Smooth muscle cell of the pulmonary artery (primary cell): ENCODE data around the gene DUSP3. TPM values are rescaled to one million over a fixed set of nuclear protein-coding genes. Genes with fewer than 3 reads are reported as not detected.

Experiments used
- total RNA-seq: library from RNA; depleted of rRNA; stranded (reverse); fragments of >200 nt; gene quantifications from 2 replicates; pipeline ENCODE4 v1.2.3, GENCODE V29; 2014

The DUSP3 gene
- total RNA-seq = 68.1 and 92.4 TPM in 2 replicates

DNA sequence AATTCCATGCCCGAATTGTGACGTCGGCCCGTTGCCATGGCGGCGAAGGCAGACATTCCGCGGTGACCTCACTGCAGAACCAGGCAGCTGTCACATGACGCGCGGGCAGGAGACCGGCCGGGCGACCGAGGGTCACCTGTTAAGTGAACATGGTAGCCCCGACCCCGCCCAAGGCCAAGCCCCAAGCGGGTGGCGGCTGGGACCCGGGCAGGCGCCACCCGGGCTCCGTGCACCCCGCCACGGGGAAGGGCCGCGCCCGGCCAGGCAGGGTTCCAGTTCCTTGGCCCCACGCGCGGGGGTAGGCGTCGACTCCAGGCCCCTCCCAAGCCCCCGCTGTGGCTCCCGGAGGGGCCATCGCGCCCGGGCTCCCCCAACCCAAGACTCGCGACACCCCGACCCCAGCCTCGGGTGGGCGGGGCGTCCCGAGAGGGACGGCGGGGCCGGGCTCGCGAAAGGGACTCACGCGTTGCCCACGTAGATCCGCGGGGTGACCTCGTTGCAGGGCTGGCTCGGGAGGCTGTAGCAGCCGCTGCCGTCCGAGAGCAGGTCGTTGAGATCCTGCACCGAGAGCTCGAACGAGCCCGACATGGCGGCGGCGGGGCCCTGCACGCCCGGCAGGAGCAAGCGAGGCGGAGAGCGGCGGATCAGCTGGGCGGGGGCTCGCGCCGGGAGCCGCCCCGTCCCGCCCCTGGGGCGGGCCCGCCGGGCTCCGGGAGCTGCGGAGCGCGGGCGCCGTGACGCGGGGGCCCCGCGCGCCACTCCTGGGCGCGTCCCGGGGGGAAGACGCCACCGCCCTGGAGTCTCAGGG lies at the start of gene DUSP3:
TSS of gene DUSP3 (minus strand) at position 641 of the 808 bp plus-strand sequence. CDS start at position 588, 53 bp downstream.

GRCh38 chr17:43780135-43780534 lies 1.4 kb upstream of the DUSP3 start, which contains the start of gene CFAP97D1:
CFAP97D1 (plus strand) TSS chr17:43780435; CDS start chr17:43780463, 28 bp downstream.

DNA sequence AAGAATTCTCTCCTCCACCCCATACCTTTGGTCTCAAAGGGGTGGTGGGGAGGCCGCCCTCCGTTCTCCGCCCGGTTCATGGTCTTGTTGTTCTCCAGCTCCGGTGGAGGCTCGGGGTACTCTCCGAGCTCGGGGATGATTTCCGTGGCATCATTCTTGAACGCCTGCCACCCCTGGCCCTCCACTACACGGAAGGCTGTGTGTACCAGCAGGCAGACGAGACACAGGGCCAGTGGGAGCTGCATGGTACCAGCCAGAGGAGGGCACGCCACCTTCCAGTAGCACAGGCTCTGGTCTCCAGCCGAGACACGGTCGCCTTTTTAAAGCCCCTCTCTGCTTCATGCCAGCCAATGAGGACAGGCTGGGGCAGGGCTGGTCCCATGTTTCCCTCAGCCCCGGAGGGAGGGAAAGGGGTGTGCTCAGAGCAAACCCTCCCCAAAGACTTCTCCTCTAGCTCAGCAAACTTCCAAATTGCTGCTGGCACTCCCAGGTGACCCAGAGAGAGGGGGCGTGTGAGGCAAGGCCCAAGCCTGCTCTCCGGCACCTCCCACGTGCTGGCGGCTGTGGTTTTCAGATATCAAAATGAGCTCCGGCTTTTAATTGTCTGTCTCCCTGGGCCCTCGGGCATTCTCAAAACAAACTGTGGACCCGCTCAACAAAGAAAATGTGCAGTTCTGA lies 20.1 kb downstream of the DUSP3 start, which contains the start of gene SOST:
TSS of gene SOST (minus strand) at position 295 of the 678 bp plus-strand sequence. CDS start at position 245, 50 bp downstream.

Other genes starting within 250 kb of the DUSP3 start
- gene ETV4, start 232.6 kb downstream of the DUSP3 start, total RNA-seq = 1.2 and 1.3 TPM in 2 replicates
- 0.07 TPM in 1 of 2 replicates, not detected in the other for gene MEOX1, start 117.1 kb downstream of the DUSP3 start, total RNA-seq
- gene SOST, start 20.2 kb downstream of the DUSP3 start, total RNA-seq = 8.8 and 20.9 TPM in 2 replicates
- gene CFAP97D1, start 1.5 kb upstream of the DUSP3 start, total RNA-seq = under 0.01 TPM in 1 of 2 replicates, not detected in the other
- gene MPP3, start 54.2 kb upstream of the DUSP3 start, total RNA-seq = 9.2 and 18.6 TPM in 2 replicates
- not detected in 2 replicates for gene CD300LG, start 68.2 kb upstream of the DUSP3 start, total RNA-seq
- 5.1 and 10.7 TPM in 2 replicates for gene MPP2, start 128.6 kb upstream of the DUSP3 start, total RNA-seq
- not detected in 2 replicates for gene PPY, start 163.5 kb upstream of the DUSP3 start, total RNA-seq
- not detected in 2 replicates for gene PYY, start 175.0 kb upstream of the DUSP3 start, total RNA-seq
- 1.0 and 2.7 TPM in 2 replicates for gene NAGS, start 225.6 kb upstream of the DUSP3 start, total RNA-seq
- gene TMEM101, start 236.0 kb upstream of the DUSP3 start, total RNA-seq = 63.0 and 66.7 TPM in 2 replicates